Gastrocnemius medialis (tissue), 4 donors: ENCODE data around the gene RING1. TPM values are rescaled to one million over a fixed set of nuclear protein-coding genes. Genes with fewer than 3 reads are reported as not detected.

Source experiments
- ATAC-seq, 2 donors: fragments of 150-250 bp; one replicate each; pipeline ENCODE4 v1.9.1; 2016
- DNase-seq, 2 donors: peaks; one replicate each; pipeline ENCODE4 v3.0.0-alpha.2; 2019
- H3K27ac ChIP-seq, 4 donors: fragments of 200-600 bp; sonication (generic); 1 replicate in 1 of 4; 2 replicates in 3 of 4; pipeline ENCODE4 v1.5.1; 2016 to 2018; ENCODE audit warnings: mild to moderate bottlenecking in 2 of 4, moderate library complexity in 1 of 4
- H3K27me3 ChIP-seq, 3 donors: fragments of 200-600 bp; sonication (generic) in 2 of 3; 1 replicate in 1 of 3; 2 replicates in 2 of 3; pipeline versions ENCODE4 v1.5.1 to v1.6.0; 2016 to 2019; ENCODE audit warnings: mild to moderate bottlenecking in 1 of 3, moderate library complexity in 1 of 3
- H3K36me3 ChIP-seq, 2 donors: fragments of 200-600 bp; sonication (generic) in 1 of 2; one replicate each; pipeline ENCODE4 v1.5.1; 2017 to 2018
- H3K4me1 ChIP-seq, 2 donors: fragments of 200-600 bp; sonication (generic) in 1 of 2; one replicate each; pipeline ENCODE4 v1.5.1; 2016 to 2017; ENCODE audit warnings: mild to moderate bottlenecking in 2 of 2
- H3K4me3 ChIP-seq, 4 donors: fragments of 200-600 bp; sonication (generic) in 3 of 4; 1 replicate in 1 of 4; 2 replicates in 3 of 4; pipeline ENCODE4 v1.5.1; 2016 to 2019; ENCODE audit warnings: mild to moderate bottlenecking in 2 of 4
- H3K9me3 ChIP-seq, 3 donors: fragments of 200-600 bp; sonication (generic) in 2 of 3; 1 replicate in 1 of 3; 2 replicates in 2 of 3; pipeline ENCODE4 v1.5.1; 2016 to 2019
- POLR2A ChIP-seq, 2 donors: fragments of 450-650 bp; IDR thresholded peaks; one replicate each; pipeline ENCODE4 v1.6.1; 2017; ENCODE audit warnings: antibody characterized with exemption in 2 of 2, mild to moderate bottlenecking in 2 of 2, moderate library complexity in 2 of 2
- in situ Hi-C, 4 donors: fragments of 200-750 bp; cut with MboI; loops; one replicate each; pipeline versions ENCODE4 v1.15.0 to v1.8.0; 2017; ENCODE audit warnings: low sequenced_read_pairs in 4 of 4
- intact Hi-C: fragments of 100-400 bp; cut with DNase I; formaldehyde crosslinking; loops from one replicate; pipeline ENCODE4 v1.15.1; 2023; ENCODE audit warnings: low total_unique reads
- total RNA-seq, 4 donors: library from RNA; depleted of rRNA; stranded (reverse); fragments of >200 nt; gene quantifications; one replicate each; pipeline versions ENCODE4 v1.1.0 to v1.2.3, GENCODE V29; 2016
- TF ChIP-seq, protein P1 (sequence below), 5 experiments: fragments of 450-650 bp in 3 of 5; fragments of 200-600 bp in 2 of 5; sonication (generic) in 2 of 5; IDR thresholded peaks in 4 of 5; conservative IDR thresholded peaks in 1 of 5; 1 replicate in 4 of 5; 2 replicates in 1 of 5; pipeline ENCODE4 v1.5.1; 2016 to 2019; ENCODE audit warnings: antibody characterized with exemption in 5 of 5, mild to moderate bottlenecking in 3 of 5, moderate library complexity in 3 of 5

RING1 gene
- total RNA-seq, 4 donors from 2014 or later, result 7.4 to 16.3 (median 12.1) TPM

DNA sequence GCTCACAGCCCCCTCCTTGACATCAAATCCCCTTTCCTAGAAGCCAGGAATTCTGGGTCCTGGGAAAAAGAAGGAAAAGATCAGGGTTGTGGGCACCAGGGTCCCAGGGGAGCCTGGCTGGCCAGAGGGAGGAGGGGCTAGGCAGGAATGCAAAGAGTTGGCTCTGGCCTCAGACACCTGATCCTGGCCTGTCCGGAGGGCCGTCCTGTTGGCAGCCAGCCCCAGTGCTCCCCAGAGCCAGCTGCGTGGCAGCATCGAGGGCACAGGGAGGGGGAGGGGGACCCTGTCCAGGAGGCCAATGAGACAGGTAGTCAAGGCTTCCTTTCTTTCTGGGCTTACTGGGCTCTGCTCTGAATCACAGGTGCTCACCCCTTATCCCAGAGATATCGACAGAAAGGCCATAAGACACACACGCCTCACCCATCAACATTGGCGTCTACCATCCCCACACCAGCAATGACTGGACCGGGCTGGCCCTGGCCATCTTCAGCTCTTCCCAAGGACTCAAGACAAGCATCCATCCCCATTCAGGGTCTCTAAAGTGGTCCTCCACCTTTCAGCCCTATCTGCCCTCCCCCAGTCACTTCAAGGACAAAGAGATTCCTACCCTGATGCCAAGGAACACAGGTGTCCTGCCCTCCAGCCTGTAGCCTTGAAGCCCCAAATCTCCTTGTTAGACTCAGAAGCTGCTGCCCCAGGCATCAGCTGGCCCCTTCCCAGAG lies 16.8 kb upstream of the RING1 start:
- Histone ChIP-seq H3K27ac (peak overlapping the region in 1 of 4 donors; percentile 33), H3K4me1 (peaks cover 17 to 20% of the 10 kb centered on the region in 2 donors), H3K4me3 (no peak overlapping the region), H3K9me3 (no peaks in the 10 kb centered on the region), H3K27me3 (no peaks in the 10 kb centered on the region), H3K36me3 (peaks cover 0 to 22% of the 10 kb centered on the region in 2 donors)
- no peak for DNase-seq
- in situ Hi-C loops (loop anchor here in 1 of 4 donors (10.0 kb wide), 1 partner anchor 53 kb away; no protein-coding TSS in a partner anchor), intact Hi-C loops (no loop called here)
- TF ChIP-seq POLR2A (IDR thresholded peaks at IDR 0.05), result no peak
- TF ChIP-seq, protein P1, sequence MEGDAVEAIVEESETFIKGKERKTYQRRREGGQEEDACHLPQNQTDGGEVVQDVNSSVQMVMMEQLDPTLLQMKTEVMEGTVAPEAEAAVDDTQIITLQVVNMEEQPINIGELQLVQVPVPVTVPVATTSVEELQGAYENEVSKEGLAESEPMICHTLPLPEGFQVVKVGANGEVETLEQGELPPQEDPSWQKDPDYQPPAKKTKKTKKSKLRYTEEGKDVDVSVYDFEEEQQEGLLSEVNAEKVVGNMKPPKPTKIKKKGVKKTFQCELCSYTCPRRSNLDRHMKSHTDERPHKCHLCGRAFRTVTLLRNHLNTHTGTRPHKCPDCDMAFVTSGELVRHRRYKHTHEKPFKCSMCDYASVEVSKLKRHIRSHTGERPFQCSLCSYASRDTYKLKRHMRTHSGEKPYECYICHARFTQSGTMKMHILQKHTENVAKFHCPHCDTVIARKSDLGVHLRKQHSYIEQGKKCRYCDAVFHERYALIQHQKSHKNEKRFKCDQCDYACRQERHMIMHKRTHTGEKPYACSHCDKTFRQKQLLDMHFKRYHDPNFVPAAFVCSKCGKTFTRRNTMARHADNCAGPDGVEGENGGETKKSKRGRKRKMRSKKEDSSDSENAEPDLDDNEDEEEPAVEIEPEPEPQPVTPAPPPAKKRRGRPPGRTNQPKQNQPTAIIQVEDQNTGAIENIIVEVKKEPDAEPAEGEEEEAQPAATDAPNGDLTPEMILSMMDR (IDR thresholded peaks at IDR 0.05 in 4 of 5, conservative IDR thresholded peaks at IDR 0.05 in 1 of 5), result no peak
- ATAC-seq, result no peak

DNA sequence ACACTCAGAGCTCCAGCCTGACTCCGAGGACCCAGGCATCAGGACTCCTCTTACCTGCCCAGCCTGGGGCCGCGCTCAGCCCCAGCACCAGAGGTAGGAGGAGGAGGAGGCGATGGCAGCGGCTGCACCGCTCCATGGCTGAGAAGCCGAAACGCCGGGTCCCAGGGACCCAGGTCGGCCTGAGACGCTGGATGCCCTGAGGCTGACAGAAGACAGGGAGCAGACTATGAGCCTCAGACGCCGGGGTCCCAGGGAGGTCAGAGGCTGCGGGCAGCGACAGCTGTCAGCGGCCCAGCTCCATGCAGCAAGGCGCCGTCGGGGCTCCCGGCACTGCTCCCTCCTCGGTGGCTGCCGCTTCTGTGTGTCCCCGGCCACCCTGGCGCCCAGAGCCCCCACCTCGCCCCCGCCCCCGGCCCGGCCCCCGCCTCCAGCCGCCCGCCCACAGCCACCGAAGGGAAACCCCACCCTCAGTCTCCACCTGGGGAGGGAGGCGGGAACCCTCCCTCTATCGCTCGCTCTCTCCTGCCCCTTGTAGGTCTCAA lies 16.1 kb upstream of the RING1 start, which contains the start of gene COL11A2:
Gene COL11A2, minus strand, starts transcription at position 363 of the 542 bp plus-strand sequence. Its CDS starts 227 bp downstream, at position 136.
- in situ Hi-C loops (loop anchor here in 1 of 4 donors (10.0 kb wide), 1 partner anchor 53 kb away; no protein-coding TSS in a partner anchor), intact Hi-C loops (no loop called here)
- Histone ChIP-seq H3K9me3 (no peaks in the 10 kb centered on the region), H3K27me3 (no peaks in the 10 kb centered on the region), H3K27ac (peak within 1 kb of the TSS; percentile 56 to 77 (median 65)), H3K4me3 (peak within 1 kb of the TSS; percentile 56 to 71 (median 58)), H3K36me3 (peaks cover 0 to 28% of the 10 kb centered on the region in 2 donors), H3K4me1 (peaks cover 18 to 20% of the 10 kb centered on the region in 2 donors)
- ATAC-seq, result no peak
- TF ChIP-seq, protein P1 (IDR thresholded peaks at IDR 0.05 in 4 of 5, conservative IDR thresholded peaks at IDR 0.05 in 1 of 5), result no peak
- TF ChIP-seq POLR2A (IDR thresholded peaks at IDR 0.05), result no peak
- DNase-seq, result no peak

DNA sequence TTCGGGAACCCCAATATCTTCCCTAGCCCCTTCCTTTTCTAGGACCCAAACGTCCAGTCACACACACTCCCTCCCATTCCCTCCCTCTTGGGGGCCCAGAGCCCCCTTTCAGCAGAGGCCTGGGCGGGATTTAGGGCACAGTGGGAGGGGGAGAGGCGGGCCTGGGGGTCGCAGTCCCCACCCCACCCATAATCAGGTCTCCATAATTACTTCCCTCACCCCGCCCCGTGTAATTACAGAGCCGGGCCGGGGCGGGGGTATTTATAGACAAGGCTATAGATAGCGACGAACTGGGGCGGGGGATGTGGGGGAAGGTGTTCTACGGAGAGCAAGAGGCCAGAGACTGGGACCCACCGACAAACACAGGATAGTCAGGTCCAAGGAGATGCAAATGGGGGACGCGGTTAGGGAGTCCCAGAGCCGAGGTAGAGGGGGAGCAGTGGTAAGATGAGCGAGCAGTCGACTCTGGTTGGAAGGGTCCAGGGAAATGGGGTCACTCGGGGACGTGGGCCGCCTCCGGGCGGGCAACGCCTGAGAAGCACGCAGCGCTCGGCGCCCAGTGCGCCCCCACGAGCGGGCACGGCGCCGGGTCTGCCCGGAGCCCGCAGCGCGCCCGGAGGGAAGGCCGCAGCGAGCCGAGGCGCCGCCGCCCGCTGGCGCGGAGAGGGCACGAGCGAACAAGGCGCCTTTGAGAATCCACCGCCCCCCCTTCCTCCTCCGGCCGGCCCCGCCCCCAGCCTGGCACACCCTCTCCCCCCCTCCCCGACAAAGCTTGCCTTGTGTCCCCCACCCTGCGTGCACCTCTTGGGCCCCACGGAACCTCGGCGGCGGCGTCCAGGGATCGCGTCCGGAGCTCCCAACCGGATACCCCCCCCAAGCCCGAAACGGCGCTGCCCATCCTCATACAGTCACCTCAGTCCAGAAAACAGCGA lies 15.4 kb upstream of the RING1 start:
- H3K27ac ChIP-seq, result peak overlapping the region; percentile 56 to 77 (median 65)

DNA sequence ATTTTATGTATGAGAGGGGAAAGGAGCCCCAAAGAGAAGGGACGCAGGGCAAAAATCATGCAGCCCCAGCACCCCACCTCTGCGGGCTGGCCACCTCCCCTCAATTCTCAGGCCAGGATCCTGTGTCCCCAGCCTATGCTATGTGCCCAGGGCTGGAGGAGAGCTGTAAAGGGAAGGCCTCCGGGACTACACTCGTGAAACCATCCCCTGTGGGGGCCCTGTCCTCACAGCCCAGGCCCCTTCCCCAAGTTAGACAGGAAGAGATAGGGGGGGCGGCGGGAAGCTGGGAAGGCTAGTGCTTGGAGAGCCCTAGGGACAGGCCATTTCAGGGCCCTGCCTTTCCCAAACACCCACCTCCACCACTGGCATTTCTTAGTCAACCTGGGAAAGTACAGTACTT lies 14.7 kb upstream of the RING1 start:
- DNase-seq (no peak), ATAC-seq (no peak)
- intact Hi-C loops (no loop called here), in situ Hi-C loops (loop anchor here in 1 of 4 donors (10.0 kb wide), 1 partner anchor 51 kb away; no protein-coding TSS in a partner anchor)
- TF ChIP-seq POLR2A (IDR thresholded peaks at IDR 0.05), result no peak
- TF ChIP-seq, protein P1 (IDR thresholded peaks at IDR 0.05 in 4 of 5, conservative IDR thresholded peaks at IDR 0.05 in 1 of 5), result no peak
- H3K9me3 ChIP-seq, result no peaks in the 10 kb centered on the region
- H3K36me3 ChIP-seq, result peaks cover 0 to 30% of the 10 kb centered on the region in 2 donors
- H3K27ac ChIP-seq, result peak overlapping the region; percentile 56 to 77 (median 65)
- H3K4me3 ChIP-seq, result peak overlapping the region; percentile 56 to 71 (median 58)
- H3K4me1 ChIP-seq, result peaks cover 26 to 28% of the 10 kb centered on the region in 2 donors
- H3K27me3 ChIP-seq, result no peaks in the 10 kb centered on the region

More for the DNA sequence above, 15.4 kb upstream of the RING1 start:
- H3K36me3 ChIP-seq, result peaks cover 0 to 30% of the 10 kb centered on the region in 2 donors
- H3K9me3 ChIP-seq, result no peaks in the 10 kb centered on the region
- ATAC-seq (peak; percentile 32 to 37), DNase-seq (no peak)
- H3K4me3 ChIP-seq, result peak overlapping the region; percentile 56 to 71 (median 58)
- intact Hi-C loops, result no loop called here
- in situ Hi-C loops, result loop anchor here in 1 of 4 donors (10.0 kb wide), 1 partner anchor 52 kb away; no protein-coding TSS in a partner anchor
- peaks cover 24 to 25% of the 10 kb centered on the region in 2 donors for H3K4me1 ChIP-seq
- TF ChIP-seq, protein P1 (IDR thresholded peaks at IDR 0.05 in 4 of 5, conservative IDR thresholded peaks at IDR 0.05 in 1 of 5), result no peak
- TF ChIP-seq POLR2A (IDR thresholded peaks at IDR 0.05), result no peak
- H3K27me3 ChIP-seq, result no peaks in the 10 kb centered on the region
